Measurements from ENCODE around the gene GHITM. TPM values are rescaled to one million over a fixed set of nuclear protein-coding genes. Genes with fewer than 3 reads are reported as not detected.

GHITM gene
- polyA plus RNA-seq, 1 of the 3 experiments (the other 2 are of a cell fraction) = 113 TPM

GRCh38 chr10:84184517-84184916 is 45.2 kb downstream of the GHITM start:
- no peak overlapping the region for H2AFZ ChIP-seq (ENCODE audit: low read depth)
- H3K9me3 ChIP-seq = no peaks in the 10 kb centered on the region
- WGBS (ENCODE audit: low lambda C conversion rate) = 17% methylated on average over 4 of the region's 4 CpGs
- no peak overlapping the region for H3K27ac ChIP-seq (ENCODE audit: low read depth in 2 of 2, low read length in 1 of 2)
- peaks cover 0 to 3% of the 10 kb centered on the region in 2 experiments; a peak in 1 of 4 replicates for H3K4me1 ChIP-seq (ENCODE audit: control insufficient read depth in 1 of 2, insufficient read depth in 2 of 2, low read depth in 1 of 2, low read length in 1 of 2)
- no peaks in the 10 kb centered on the region for H3K27me3 ChIP-seq (ENCODE audit: insufficient read depth)
- no peaks in the 10 kb centered on the region for H4K20me1 ChIP-seq (ENCODE audit: insufficient read depth)
- POLR2A ChIA-PET = no interaction called here
- TF ChIP-seq TEAD4 (IDR thresholded peaks at IDR 0.05; ENCODE audit: borderline replicate concordance, insufficient read depth) = no peak
- TF ChIP-seq EP300 (IDR thresholded peaks at IDR 0.05; ENCODE audit: borderline replicate concordance in 1 of 2, low read depth in 1 of 2, low read length in 1 of 2) = no peak
- TF ChIP-seq YY1 (IDR thresholded peaks at IDR 0.05; ENCODE audit: low read depth) = no peak
- TF ChIP-seq FOSL2 (IDR thresholded peaks at IDR 0.05; ENCODE audit: borderline replicate concordance, low read depth) = no peak
- no peak for TF ChIP-seq FOXM1 (IDR thresholded peaks at IDR 0.05; ENCODE audit: low read depth)
- TF ChIP-seq JUND (IDR thresholded peaks at IDR 0.05) = no peak
- no peak for TF ChIP-seq EZH2phosphoT487 (IDR thresholded peaks at IDR 0.05; ENCODE audit: borderline replicate concordance, low read depth)
- TF ChIP-seq PBX3 (IDR thresholded peaks at IDR 0.05) = no peak
- no peak for TF ChIP-seq RAD21 (IDR thresholded peaks at IDR 0.05; ENCODE audit: low read length)
- TF ChIP-seq MAX (IDR thresholded peaks at IDR 0.05; ENCODE audit: low read depth) = no peak
- TF ChIP-seq TCF12 (IDR thresholded peaks at IDR 0.05) = no peak
- no peak for TF ChIP-seq TAF1 (IDR thresholded peaks at IDR 0.05; ENCODE audit: borderline replicate concordance, low read depth, low read length)
- TF ChIP-seq REST (IDR thresholded peaks at IDR 0.05; ENCODE audit: low read depth, low read length) = no peak
- no peak for TF ChIP-seq CHD2 (IDR thresholded peaks at IDR 0.05; ENCODE audit: low read length, partially characterized antibody)
- no peak for TF ChIP-seq SIN3A (IDR thresholded peaks at IDR 0.05; ENCODE audit: borderline replicate concordance, low read depth, low read length)
- no peak for TF ChIP-seq NRF1 (IDR thresholded peaks at IDR 0.05; ENCODE audit: low read depth, low read length)
- H3K9ac ChIP-seq = no peak overlapping the region
- no peaks in the 10 kb centered on the region for H3F3A ChIP-seq (replicated peaks; ENCODE audit: insufficient read depth)
- no peak overlapping the region for H3K4me2 ChIP-seq
- no peaks in the 10 kb centered on the region for H3K36me3 ChIP-seq (replicated peaks in 1 of 2; ENCODE audit: control insufficient read depth in 1 of 2, insufficient read depth in 2 of 2, low read length in 1 of 2)
- CTCF ChIA-PET = interaction anchor here (1.4 kb wide), 1 partner anchor 36 kb away, joined by 3 read pairs; no protein-coding TSS in a partner anchor
- no peak for DNase-seq
- no peak overlapping the region for H3K4me3 ChIP-seq (ENCODE audit: low read depth in 2 of 2, low read length in 1 of 2)
- H3K9me2 ChIP-seq = no peaks in the 10 kb centered on the region
- H3K79me2 ChIP-seq (ENCODE audit: insufficient read depth) = no peaks in the 10 kb centered on the region
